Measurements from ENCODE around the gene TMA7. TPM values are rescaled to one million over a fixed set of nuclear protein-coding genes. Genes with fewer than 3 reads are reported as not detected.

The TMA7 gene
- total RNA-seq, 1 donor from 2014 or later = 144 TPM

GRCh38 chr3:48408823-48409281 lies 31.2 kb upstream of the TMA7 start:
- DNase-seq (ENCODE audit: low spot score) = peak; percentile 82

GRCh38 chr3:48409291-48410201 lies 30.5 kb upstream of the TMA7 start:
- DNase-seq (ENCODE audit: low spot score) = peak; percentile 86

- DNase-seq (ENCODE audit: low spot score) = peak; percentile 83
Observed at GRCh38 chr3:48410205-48411040, 29.6 kb upstream of the TMA7 start.

- no peak for DNase-seq (ENCODE audit: low spot score)
Observed at GRCh38 chr3:48411041-48411588, 28.9 kb upstream of the TMA7 start.

GRCh38 chr3:48411606-48412374 lies 28.3 kb upstream of the TMA7 start:
- DNase-seq (ENCODE audit: low spot score) = no peak

- DNase-seq (ENCODE audit: low spot score) = no peak
Observed at GRCh38 chr3:48412375-48413001, 27.6 kb upstream of the TMA7 start.

- DNase-seq (ENCODE audit: low spot score) = no peak
Observed at GRCh38 chr3:48413086-48413485, 27.0 kb upstream of the TMA7 start.

- DNase-seq (ENCODE audit: low spot score) = no peak
Observed at GRCh38 chr3:48413611-48414010, 26.4 kb upstream of the TMA7 start.

GRCh38 chr3:48414376-48415250 lies 25.4 kb upstream of the TMA7 start:
- no peak for DNase-seq (ENCODE audit: low spot score)

GRCh38 chr3:48415251-48415953 lies 24.7 kb upstream of the TMA7 start:
- DNase-seq (ENCODE audit: low spot score) = no peak

GRCh38 chr3:48416091-48416505 lies 24.0 kb upstream of the TMA7 start:
- DNase-seq (ENCODE audit: low spot score) = no peak

GRCh38 chr3:48416546-48416945 lies 23.5 kb upstream of the TMA7 start:
- DNase-seq (ENCODE audit: low spot score) = no peak

GRCh38 chr3:48417529-48418108 lies 22.4 kb upstream of the TMA7 start:
- no peak for DNase-seq (ENCODE audit: low spot score)

- DNase-seq (ENCODE audit: low spot score) = no peak
Observed at GRCh38 chr3:48418140-48418539, 21.9 kb upstream of the TMA7 start.

- DNase-seq (ENCODE audit: low spot score) = no peak
Observed at GRCh38 chr3:48418651-48419050, 21.4 kb upstream of the TMA7 start.

- no peak for DNase-seq (ENCODE audit: low spot score)
Observed at GRCh38 chr3:48419149-48419548, 20.9 kb upstream of the TMA7 start.

GRCh38 chr3:48419597-48419996 lies 20.5 kb upstream of the TMA7 start:
- DNase-seq (ENCODE audit: low spot score) = no peak

GRCh38 chr3:48420561-48420960 lies 19.5 kb upstream of the TMA7 start:
- DNase-seq (ENCODE audit: low spot score) = no peak

Data from mesenteric fat pad (tissue), 1 donor.